ENCODE results near the gene MBP.

DNA sequence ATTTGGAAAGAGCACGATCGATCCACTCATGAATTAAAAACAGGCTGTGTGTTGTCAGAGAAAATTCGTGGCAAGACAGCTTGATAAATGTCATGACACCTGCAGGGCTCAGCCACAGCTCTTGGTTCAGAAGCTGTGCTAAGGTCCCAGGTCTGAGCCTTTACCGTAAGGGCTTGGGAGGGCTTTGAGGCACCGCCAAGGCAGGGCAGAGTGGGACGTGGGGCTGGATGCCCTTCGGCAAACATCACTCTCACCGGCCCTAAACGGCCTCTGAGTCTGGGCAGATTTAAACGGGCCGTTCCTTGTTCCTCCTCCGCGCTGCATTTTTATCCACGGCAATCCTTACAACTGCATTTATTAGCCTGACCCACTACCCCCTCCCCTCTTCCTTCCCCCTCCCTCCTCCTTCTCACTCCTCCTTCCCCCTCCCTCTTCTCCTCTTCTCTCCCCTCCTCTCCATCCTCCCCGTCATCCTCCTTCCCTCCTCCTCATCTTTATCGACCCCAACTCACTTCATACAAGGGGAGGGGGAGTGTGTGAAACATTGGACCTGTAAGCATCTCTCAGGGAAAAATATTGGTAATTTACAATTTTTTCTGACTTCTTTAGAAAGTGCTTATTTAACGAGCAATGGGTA is 33.9 kb downstream of the MBP start:
- TF ChIP-seq, protein P1, sequence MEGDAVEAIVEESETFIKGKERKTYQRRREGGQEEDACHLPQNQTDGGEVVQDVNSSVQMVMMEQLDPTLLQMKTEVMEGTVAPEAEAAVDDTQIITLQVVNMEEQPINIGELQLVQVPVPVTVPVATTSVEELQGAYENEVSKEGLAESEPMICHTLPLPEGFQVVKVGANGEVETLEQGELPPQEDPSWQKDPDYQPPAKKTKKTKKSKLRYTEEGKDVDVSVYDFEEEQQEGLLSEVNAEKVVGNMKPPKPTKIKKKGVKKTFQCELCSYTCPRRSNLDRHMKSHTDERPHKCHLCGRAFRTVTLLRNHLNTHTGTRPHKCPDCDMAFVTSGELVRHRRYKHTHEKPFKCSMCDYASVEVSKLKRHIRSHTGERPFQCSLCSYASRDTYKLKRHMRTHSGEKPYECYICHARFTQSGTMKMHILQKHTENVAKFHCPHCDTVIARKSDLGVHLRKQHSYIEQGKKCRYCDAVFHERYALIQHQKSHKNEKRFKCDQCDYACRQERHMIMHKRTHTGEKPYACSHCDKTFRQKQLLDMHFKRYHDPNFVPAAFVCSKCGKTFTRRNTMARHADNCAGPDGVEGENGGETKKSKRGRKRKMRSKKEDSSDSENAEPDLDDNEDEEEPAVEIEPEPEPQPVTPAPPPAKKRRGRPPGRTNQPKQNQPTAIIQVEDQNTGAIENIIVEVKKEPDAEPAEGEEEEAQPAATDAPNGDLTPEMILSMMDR (conservative IDR thresholded peaks at IDR 0.05; ENCODE audit: low read depth, low read length): no peak
- no peak for TF ChIP-seq EZH2 (IDR thresholded peaks at IDR 0.05; ENCODE audit: borderline replicate concordance, low read depth, low read length, poor library complexity, severe bottlenecking)
